ENCODE data around the gene RYR3.

RYR3 gene

DNA sequence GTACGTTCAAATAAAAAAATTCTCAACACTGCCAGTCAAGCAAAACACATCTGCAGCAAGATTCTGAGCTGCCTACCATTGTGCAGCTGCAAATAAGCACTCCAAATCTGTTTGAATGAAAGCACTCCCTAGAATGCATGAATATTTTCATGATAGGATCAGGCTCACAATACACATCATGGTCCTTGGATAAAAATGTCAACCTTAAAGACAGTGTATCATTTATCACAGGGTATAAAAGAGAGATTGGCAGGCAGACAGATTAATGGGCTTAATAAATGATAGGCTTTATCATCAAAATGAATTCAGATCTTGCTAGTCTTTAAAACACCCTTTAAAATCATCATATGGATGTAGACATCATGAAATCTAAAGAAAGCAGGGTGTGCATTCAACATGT lies 9.2 kb downstream of the RYR3 start:
- no peak for DNase-seq (ENCODE audit: low read depth in 2 of 2)

DNA sequence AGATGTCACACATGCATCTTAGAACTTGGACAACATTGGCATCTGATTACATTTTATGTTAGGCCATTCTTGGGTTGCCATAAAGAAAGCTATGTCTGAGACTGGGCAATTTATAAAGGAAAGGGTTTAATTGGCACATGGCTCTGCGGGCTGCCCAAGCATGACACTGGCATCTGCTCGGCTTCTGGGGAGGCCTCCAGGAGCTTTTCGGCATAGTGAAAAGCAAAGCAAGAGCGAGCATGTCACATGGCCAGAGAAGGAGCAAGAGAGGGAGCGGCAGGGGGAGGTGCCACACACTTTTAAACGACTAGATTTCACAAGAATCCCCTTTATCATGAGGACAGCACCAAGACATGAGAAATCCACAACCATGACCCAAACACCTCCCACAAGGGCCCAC lies 11.3 kb downstream of the RYR3 start:
- DNase-seq (ENCODE audit: low read depth in 2 of 2): no peak

DNA sequence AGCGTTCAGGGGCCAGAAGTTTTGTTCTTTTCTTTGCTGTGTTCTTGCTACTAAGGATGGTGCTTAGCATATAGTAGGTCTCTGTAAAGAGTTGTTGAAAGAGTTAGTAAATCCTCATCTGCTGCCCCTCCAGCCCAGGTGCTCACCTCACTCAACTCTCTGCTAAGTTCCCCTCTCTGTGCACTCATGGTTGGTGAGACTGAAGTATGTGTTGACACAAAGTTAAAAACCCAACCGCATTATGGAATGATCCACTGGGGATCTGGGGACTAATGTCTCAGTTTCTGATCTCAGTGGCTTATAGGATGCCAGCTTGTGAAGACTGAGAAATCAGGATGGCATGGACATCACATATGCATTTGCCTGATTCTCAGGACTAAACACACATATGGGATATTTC lies 13.8 kb downstream of the RYR3 start:
- no peak for DNase-seq (ENCODE audit: low read depth in 2 of 2)

DNA sequence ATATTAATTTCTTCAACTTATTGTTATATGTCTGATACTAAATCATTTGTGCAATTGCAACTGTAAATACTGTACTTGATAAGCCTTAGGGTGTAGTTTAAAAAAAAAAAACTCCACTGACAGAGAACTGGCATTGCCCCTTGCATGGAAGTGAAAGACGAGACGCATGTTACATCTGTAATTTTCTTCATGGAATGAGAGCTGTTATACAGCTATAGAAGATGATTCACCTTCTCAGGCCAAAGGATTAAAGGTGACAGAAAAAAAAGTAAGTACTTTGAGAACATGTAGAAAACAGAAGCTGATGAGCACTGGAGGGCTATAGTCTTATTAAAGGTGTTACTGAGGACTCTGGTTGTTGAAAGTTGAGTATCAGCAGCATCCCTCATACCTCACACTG lies 16.1 kb downstream of the RYR3 start:
- DNase-seq (ENCODE audit: low read depth in 2 of 2): no peak

DNA sequence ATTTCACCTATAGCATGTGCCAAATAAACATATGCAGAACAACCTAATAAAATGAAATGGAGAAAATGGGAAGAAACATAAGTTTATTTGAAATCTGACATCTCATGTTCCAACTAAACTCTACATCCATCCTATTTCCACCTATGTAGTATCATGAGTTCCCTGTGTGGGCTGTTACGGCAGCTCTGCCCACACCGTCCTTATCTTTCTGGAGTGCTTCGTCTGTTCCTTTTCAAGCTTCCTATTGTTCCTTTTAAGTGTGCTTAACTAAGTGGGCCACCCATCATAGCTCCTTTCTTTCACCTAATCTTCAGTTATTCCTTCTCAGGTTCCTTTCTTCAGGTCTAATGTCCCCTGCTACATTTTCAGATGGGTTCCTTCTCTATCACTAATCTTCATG lies 17.3 kb downstream of the RYR3 start:
- no peak for DNase-seq (ENCODE audit: low read depth in 2 of 2)

DNA sequence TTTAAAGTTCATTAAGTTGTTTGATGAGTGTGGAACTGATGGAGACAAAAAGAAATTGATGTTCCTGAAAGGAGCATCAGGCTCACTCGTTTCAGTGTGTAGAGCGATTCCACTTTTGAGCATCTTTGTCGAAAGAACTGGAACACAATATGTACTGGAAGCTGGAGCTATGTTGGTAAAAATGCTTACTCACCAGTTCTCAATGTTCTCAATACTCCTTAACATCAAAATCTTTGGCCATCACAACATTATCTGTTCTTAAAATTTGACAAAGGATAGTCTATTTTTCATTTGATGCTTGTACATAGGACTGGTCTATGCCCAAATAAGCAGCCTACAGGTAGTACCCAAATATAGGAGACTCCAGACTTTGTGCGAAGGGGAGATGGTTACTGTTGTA lies 18.7 kb downstream of the RYR3 start:
- DNase-seq (ENCODE audit: low read depth in 2 of 2): no peak

DNA sequence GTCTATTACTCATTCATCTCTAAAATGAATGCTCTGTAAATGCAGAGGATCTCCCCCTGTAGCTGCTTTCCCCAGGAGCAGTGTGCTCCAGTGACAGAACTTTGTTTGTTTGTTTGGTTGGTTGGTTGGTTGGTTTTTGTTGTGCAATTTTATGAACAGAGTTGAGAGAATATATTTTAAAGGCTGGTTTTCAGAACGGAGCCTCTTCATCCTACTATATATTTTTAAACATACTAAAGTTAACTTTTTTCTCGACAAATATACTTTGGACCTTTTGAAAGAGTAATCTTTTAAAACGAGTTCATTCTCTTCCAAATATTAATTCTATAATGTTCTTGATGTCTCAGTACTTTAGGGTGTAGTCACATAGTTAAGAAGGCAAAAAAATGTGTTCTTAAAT lies 20.2 kb downstream of the RYR3 start:
- no peak for DNase-seq (ENCODE audit: low read depth in 2 of 2)

DNA sequence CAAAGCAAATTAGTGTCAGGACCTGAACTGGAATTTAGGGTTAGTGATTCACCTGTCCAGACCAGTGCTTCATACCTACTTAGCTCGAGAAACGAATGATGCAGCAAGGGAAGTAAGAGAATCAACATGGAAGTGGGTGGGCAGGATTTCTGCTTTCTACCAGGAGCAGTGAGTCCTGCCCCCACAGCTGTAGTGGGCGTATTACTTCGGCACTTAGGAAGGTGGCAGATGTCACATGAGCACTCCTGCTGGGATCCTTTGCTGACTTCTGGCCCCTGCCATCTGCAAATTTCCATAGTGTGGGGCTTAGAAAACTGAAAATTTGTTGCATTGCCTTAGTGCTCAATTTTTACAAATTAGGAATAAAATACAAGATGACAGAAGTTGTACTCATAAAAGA lies 31.2 kb downstream of the RYR3 start:
- DNase-seq (ENCODE audit: low read depth in 2 of 2): no peak

DNA sequence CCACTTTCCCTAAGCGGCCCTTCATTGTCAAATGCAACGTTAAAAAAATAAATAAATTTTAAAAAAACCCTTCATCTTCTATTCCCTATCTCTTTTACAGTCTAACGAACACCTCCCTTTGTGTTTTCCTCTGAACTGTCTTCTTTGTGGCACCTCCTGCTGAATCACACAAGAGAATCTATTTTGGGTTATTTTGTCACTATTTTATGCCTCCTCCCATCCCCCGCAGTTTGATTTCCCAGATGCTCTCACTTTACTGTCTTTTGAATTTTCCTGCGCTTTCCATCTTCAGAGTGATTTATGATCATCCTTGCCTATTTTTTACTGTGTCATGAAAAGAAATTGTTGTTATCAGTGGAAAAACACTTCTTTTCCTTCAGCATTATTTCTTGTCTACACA lies 32.5 kb downstream of the RYR3 start:
- DNase-seq (ENCODE audit: low read depth in 2 of 2): no peak

DNA sequence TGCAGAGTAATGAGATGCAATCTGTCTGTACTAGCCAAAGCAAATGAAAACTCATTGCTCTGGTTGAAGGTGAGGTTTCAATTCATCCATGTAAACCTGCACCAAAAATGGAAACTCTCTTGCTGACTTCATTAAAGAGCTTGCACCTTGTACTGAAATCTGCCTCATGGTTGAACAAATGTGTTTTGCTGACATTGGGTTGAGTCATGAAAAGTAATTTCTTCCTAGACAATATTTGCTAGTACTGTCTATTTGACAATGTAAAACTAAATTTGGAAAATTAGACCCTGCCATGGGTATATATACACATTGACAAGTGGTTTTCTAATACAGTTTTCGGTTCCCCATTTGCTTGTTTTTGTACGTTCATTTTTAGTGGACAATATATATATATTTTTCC lies 33.3 kb downstream of the RYR3 start:
- DNase-seq (ENCODE audit: low read depth in 2 of 2): no peak

DNA sequence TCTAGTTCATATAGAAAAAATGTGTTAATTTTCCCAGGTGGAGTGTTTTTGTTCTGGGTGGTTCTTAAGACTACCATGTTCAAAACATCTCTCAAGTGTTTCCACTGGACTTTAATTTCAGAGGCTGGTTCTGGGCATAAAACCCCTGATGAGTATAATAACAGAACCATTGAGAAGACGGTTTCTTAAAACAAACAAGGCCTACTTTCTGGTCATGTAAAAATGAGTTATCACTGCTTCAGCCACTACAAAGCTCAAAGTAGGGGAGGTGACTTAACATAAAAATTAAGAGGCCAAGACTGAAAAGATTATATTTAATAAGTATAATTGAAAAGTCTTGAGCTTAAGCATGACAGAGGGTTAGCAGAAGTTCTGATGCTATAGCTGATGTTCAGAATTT lies 33.8 kb downstream of the RYR3 start:
- DNase-seq (ENCODE audit: low read depth in 2 of 2): no peak

DNA sequence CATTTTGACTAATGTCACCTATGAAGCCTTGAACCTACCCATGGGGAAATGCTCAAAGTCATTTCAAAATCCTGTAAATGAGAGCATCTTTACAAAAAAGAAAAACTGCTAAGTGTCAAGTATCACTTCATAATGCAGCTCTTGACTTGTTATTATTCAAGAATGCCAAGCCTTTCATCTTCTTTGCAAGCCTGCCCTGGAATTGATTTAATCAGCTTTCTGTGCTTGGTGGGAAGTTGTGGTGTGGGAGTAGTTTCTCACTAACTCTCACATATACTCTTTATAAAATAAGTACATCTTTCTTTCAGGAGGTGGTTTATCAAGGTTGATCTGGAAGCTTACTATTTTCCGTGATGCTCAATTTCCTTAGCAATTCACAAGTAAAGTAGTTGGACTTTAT lies 43.6 kb downstream of the RYR3 start:
- no peak for DNase-seq (ENCODE audit: low read depth in 2 of 2)

DNA sequence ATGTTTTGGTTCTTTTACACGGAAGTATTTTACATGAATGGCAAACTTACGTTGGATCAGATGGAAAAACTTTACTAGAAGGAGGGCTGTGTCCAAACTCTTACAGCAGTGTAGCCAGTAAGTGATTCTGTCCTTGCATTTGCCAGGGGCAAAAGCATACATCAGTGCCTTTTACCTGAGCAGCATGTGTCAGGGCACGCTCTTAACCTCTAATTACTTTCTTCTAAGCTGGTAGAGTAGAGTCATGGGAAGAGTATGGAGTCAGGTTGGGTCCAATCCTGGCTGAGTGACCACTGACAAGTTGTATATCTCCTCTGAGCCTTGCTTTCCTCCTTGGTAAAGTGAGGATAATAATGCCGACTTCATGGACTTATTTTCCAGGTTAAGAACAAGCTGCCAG lies 47.1 kb downstream of the RYR3 start:
- no peak for DNase-seq (ENCODE audit: low read depth in 2 of 2)

DNA sequence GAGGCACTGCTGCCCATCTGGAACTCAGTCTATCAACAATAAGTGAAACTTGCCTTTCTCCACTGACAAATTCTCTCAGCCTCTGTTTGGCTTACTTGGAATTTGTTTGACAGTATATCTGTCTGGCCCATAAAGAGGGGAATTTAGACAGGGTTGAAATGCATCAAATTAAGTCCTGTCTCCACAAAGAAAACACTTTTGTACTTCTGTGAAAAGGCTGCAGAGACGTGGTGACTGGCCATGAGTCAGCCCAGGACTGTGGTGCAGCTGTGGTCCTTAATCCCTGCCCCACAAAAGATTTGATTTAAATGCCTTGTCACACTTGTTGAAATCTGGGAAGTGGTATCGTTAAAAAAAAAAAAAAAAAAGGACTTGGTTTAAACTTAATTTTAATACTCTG lies 47.5 kb downstream of the RYR3 start:
- DNase-seq (ENCODE audit: low read depth in 2 of 2): no peak

DNA sequence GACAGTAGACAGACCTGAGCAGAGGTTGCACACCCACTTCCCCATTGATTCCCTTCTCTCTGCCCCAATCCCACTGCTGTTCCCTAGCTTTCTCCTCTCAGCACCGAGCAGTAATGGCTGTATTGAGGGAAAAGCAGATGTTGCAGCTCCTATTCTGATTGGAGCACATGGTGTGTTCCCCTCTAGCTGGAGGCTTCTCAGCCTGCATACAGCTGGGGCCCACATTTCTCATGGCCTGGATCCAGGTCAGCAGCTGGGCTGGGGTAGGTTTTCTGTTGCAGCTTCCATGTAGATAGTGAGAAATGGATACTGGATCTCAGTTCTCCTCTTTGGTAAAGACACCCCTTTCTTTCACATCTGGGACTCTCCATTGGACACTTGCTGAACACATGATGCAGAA lies 50.1 kb downstream of the RYR3 start:
- no peak for DNase-seq (ENCODE audit: low read depth in 2 of 2)

DNA sequence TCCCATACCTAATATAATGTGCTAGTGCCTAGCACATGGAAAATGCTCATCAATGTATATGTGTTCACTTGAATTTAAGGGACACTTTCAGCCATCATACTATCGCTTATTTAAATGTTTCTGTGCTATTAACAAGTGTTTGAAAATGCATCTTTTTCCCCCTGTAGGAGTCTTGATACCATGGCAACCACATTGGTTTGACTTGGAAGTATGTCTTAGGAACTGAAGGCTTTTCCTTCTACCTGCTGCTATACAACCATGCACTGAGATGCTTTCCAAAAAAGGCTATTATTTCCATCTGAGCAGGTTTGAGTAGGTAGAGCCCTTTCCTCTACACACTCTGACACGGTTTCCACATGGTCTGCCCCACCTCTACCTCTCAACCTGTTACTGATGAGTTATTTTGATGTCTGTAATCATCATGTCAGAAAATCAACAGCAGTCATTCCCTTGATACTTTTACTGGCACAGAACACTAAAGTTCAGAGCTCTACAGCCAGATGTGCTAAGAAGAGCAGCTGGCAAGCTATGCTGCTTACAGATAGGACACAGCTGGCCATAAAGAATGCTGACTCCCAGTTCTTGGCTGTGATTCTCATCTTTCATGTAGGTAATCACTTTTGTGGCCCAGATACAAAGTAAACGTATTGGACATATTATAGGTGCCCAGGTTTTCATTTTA lies 59.3 kb downstream of the RYR3 start:
- DNase-seq (ENCODE audit: low read depth in 2 of 2): no peak

DNA sequence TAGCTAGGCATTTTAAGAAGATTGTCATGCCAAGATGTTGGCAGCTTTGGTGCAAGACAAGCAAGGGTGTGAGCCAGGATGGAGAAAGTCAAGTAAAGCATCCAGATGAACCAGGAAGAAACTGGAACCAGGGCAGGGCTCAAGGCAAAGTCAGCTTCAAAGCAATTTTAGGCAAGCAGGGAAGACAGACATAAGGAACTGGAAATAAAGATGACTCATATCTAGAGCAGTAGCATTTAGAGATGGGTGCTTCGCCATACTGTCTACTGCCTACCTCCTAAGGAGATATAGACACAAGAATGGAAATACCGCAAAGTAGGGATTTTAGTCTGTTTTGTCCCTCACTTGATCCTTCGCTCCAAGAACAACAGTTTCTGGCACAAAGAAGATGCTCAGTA lies 59.9 kb downstream of the RYR3 start:
- no peak for DNase-seq (ENCODE audit: low read depth in 2 of 2)

DNA sequence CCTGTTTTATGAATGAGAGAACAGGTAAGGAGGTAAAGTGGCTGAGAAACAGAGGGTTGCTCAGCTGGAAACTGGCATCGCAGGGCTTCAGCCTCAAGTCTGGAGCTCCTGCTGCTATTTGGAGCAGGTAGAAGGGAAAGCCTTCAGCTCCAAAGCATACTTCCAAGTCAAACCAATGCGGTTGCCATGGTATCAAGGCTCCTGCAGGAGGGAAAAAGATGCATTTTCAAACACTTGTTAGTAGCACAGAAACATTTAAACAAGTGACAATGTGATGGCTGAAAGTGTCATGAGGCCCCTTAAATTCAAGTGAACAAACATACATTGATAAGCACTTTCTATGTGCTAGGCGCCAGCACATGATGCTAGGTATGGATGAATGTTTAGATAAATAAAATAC lies 60.4 kb downstream of the RYR3 start:
- no peak for DNase-seq (ENCODE audit: low read depth in 2 of 2)

DNA sequence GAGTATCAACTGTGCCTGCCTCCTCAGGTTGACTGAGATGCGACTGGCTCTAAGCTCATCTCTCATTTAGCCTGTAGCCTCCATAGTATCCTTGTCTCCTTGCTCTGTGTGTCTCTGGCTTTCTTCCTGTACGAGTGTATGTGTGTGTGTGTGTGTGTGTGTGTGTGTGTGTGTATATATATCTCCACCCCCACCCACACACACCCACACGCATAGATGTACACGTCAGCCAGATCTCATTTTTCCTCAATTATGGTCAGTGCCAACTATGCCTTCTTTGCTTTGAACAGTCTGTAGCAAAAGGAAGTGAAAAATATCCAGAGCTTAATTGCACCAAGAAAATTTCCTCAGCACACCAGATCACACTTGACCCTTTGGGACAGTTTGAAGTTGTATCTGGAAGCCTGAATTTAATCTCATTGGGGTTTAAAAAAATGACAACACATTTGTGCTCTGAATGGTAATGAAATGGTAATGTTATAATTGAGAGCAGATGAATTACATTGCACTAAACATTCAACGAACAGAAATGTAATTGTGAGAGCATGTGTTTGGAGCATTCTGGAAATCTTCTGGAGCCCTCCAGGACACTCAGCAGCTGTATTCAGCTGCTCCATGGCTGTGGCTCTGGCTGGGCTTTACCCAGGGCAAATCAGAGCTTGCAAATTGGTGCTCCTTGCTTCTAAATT lies 63.6 kb downstream of the RYR3 start:
- DNase-seq (ENCODE audit: low read depth in 2 of 2): no peak

DNA sequence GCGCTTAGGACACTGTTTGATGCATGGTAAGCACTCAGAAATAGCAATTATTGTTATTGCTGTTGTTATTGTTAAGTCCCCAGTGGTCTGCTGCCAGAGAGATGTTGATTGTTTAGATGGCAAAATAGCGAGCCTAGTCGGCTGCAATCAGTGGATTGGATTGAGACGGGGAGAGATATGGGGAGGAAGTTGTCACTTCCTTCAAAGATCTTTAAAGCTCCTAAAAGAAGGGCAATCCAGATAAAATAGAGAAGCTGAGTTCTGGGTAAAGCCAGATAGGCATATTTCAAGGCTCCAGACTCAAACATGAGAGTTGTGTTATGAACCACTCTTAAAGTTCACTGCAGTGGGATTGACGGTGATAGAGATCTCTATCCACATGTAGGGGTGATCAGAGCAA lies 64.5 kb downstream of the RYR3 start:
- no peak for DNase-seq (ENCODE audit: low read depth in 2 of 2)

DNA sequence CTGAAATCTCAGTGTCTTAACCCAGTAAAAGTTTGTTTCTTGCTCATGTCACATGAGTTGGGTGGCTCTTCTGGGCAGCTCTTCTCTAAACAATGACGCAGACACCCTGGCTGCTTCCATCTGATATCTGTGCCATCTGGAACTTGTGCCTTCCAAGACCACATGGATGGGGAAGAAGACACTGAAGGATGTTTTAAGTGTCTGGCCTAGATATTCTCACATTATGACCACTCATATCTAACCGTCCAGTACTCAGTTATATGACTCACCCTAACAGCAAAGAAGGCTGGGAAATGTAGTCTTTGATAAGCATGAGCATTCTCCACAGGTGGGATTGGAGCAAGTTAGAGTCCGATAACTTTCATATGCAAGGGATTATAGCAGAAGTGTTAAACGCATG lies 66.4 kb downstream of the RYR3 start:
- no peak for DNase-seq (ENCODE audit: low read depth in 2 of 2)

DNA sequence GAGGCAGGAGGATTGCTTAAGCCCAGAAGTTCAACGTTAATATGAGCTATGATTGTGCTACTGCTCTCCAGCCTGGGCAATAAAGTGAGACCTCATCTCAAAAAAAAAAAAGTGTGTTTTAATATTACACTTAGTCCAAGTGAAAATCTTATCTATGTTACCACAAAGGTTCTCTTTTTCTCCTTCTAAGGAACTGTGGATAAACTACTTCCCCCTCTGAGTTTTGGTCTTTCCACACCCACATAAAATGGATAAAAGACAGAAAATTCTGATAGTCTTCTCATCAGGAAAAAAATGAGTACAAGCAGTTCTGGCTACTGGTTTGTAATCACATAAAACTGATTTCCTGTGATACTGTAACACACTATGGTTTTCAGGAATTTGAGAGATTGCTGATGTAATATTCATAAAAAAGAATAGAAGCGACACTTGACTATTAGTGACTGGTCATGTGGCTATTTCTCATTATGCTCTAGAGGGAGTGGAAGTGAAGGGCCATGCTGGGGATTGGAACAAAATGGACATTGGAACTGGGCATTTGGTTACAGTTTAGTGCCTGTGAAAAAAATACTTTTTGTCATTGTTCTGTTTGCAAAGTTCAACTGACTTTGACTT lies 68.2 kb downstream of the RYR3 start:
- DNase-seq (ENCODE audit: low read depth in 2 of 2): no peak

DNA sequence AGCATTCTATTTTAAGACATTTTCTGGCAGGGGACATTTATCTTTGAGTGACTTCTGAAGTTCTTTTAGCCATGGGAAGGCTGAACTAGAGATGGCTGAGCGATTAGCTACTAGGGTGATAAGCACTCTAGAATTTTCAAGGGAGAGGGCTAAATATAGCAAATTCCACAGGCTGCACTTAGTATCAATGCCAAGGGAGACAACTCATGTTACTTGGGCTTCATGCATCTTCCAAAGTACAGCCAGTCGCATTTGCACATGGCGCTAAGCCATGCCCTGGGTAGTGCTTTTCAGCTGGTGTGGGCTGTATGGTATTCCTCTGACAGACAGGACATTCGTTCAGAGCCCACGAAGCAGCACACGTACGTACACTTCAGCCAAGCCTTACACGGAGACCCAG lies 69.6 kb downstream of the RYR3 start:
- no peak for DNase-seq (ENCODE audit: low read depth in 2 of 2)

DNA sequence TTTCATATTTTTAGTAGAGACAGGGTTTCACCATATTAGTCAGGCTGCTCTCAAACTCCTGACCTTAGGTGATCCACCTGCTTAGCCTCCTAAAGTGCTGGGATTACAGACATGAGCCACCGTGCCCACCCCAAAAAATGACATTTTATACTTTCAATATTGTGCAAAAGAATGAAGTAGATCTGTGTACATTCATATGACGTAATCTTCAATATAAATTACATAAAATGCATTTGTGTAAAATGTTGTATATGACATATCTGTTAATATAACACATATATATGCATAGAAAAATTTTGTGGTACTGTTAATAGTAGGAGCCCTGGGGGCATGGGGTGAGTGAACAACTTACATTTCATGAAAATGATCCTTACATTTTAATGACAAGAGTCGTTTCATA lies 71.7 kb downstream of the RYR3 start:
- DNase-seq (ENCODE audit: low read depth in 2 of 2): no peak
